WI38 (cell line): ENCODE results near the gene SLC5A11.

Experiments used
- H3K4me3 ChIP-seq: 2 replicates; pipeline ENCODE4 v1.5.1; 2011; ENCODE audit warnings: low read depth, mild to moderate bottlenecking, control low read depth, low read length
- CTCF ChIP-seq: IDR thresholded peaks from 2 replicates; pipeline ENCODE4 v1.5.1; 2012; ENCODE audit warnings: low read depth, mild to moderate bottlenecking, control low read depth, low read length

The SLC5A11 gene

GRCh38 chr16:24825696-24826095 is 20.1 kb upstream of the SLC5A11 start:
- no peak overlapping the region for H3K4me3 ChIP-seq
- TF ChIP-seq CTCF, result no peak

- no peak overlapping the region for H3K4me3 ChIP-seq
Observed at GRCh38 chr16:24826096-24826690, 19.6 kb upstream of the SLC5A11 start.

GRCh38 chr16:24826817-24827566 is 18.8 kb upstream of the SLC5A11 start:
- no peak overlapping the region for H3K4me3 ChIP-seq
- TF ChIP-seq CTCF, result no peak

More at GRCh38 chr16:24826096-24826690, 19.6 kb upstream of the SLC5A11 start:
- no peak for TF ChIP-seq CTCF

- TF ChIP-seq CTCF, result no peak
- H3K4me3 ChIP-seq, result no peak overlapping the region
Observed at GRCh38 chr16:24829153-24829552, 16.6 kb upstream of the SLC5A11 start.

- no peak for TF ChIP-seq CTCF
- no peak overlapping the region for H3K4me3 ChIP-seq
Observed at GRCh38 chr16:24833352-24833751, 12.4 kb upstream of the SLC5A11 start.

- H3K4me3 ChIP-seq, result no peak overlapping the region
- TF ChIP-seq CTCF, result peak; percentile 82
Observed at GRCh38 chr16:24834459-24835335, 11.1 kb upstream of the SLC5A11 start.

- no peak overlapping the region for H3K4me3 ChIP-seq
- no peak for TF ChIP-seq CTCF
Observed at GRCh38 chr16:24836836-24837235, 8.9 kb upstream of the SLC5A11 start.
